GM21619 (cell line): Measurements from ENCODE around the gene LIN7A.
A peak's percentile ranks its signal among the peaks of the same experiment; 100 is the strongest.

Experiments used
- ATAC-seq: cut with Tn5 transposase; IDR thresholded peaks from one replicate; pipeline ENCODE4 v1.9.1; 2021; ENCODE audit not compliant: unreplicated experiment

The LIN7A gene

GRCh38 chr12:80860928-80861327, 76.8 kb downstream of the LIN7A start:
- no peak for ATAC-seq

- ATAC-seq: no peak
These were observed 77.5 kb downstream of the LIN7A start for GRCh38 chr12:80860206-80860605.

GRCh38 chr12:80858356-80858755, 79.4 kb downstream of the LIN7A start:
- ATAC-seq: no peak

- no peak for ATAC-seq
These were observed 80.4 kb downstream of the LIN7A start for GRCh38 chr12:80857311-80857710.

GRCh38 chr12:80849337-80849736, 88.4 kb downstream of the LIN7A start:
- ATAC-seq: no peak

- ATAC-seq: no peak
These were observed 88.9 kb downstream of the LIN7A start for GRCh38 chr12:80848858-80849257.

GRCh38 chr12:80847575-80847974, 90.2 kb downstream of the LIN7A start:
- no peak for ATAC-seq

- ATAC-seq: no peak
These were observed 90.8 kb downstream of the LIN7A start for GRCh38 chr12:80846952-80847351.

- ATAC-seq: no peak
These were observed 92.1 kb downstream of the LIN7A start for GRCh38 chr12:80845639-80846038.

GRCh38 chr12:80843969-80844368, 93.8 kb downstream of the LIN7A start:
- no peak for ATAC-seq

- no peak for ATAC-seq
These were observed 99.0 kb downstream of the LIN7A start for GRCh38 chr12:80838708-80839107.

- ATAC-seq: no peak
These were observed 99.6 kb downstream of the LIN7A start for GRCh38 chr12:80838024-80838658.

- peak; percentile 63 for ATAC-seq
These were observed 100.3 kb downstream of the LIN7A start for GRCh38 chr12:80837342-80837978.

GRCh38 chr12:80834724-80835123, 103.0 kb downstream of the LIN7A start:
- ATAC-seq: no peak

- ATAC-seq: no peak
These were observed 107.1 kb downstream of the LIN7A start for GRCh38 chr12:80830533-80831088.

- ATAC-seq: no peak
These were observed 108.0 kb downstream of the LIN7A start for GRCh38 chr12:80829767-80830166.

- ATAC-seq: no peak
These were observed 112.2 kb downstream of the LIN7A start for GRCh38 chr12:80825506-80825905.

GRCh38 chr12:80823393-80823792, 114.3 kb downstream of the LIN7A start:
- ATAC-seq: no peak

GRCh38 chr12:80821513-80822000, 116.2 kb downstream of the LIN7A start:
- peak; percentile 51 for ATAC-seq

- ATAC-seq: no peak
These were observed 118.9 kb downstream of the LIN7A start for GRCh38 chr12:80818878-80819277.

- no peak for ATAC-seq
These were observed 122.4 kb downstream of the LIN7A start for GRCh38 chr12:80815351-80815750.

- ATAC-seq: no peak
These were observed 123.3 kb downstream of the LIN7A start for GRCh38 chr12:80814453-80814852.
